NOMO-1 (cell line): ENCODE data around the gene NPY2R.

Experiments used
- DNase-seq, 2 experiments: peaks; one replicate each; lab custom pipeline; 2025; ENCODE audit not compliant: unreplicated experiment in 2 of 2; lab: John Stamatoyannopoulos, UW

Gene NPY2R

DNA sequence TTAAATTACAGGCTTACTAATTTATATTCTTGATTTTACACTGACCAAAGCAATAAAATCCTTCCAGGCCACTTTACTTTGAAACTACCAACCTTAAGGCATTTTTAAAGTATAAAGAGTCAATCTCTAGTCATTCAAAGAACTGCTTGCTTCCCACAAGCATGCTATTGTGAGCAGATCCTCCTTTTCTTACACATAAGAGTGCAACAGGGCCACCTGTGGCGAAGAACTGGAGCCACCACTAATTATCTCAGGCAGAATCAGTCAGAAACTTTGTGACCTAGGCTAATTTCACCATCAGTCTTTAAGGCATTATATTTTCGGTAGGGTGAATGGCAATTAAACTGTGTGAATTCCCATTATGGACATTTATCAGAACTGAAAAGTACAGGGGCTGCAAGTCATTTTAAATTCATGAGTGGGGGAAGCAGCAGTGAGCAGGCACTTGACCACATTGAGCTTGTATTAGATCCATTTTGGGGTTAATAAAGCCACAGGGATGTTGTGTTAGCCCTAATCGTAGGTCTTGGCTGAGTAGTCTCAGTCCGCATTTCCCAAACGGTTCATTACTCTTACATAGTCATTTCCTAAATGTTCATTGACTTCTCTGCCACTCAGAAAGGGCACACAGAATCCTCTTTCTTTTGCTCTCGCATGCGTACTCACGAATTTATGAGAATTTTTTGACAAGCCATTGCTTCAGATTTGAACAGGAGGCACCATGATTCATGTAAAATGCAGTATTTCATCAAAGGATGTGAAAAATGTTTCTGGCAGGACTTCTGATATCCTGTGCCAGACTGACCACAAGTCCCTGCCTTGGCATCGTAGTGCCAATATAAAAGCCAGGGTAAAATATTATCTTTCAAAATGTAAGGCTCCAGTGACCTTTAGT, 39.8 kb downstream of the NPY2R start:
- no peak for DNase-seq

DNA sequence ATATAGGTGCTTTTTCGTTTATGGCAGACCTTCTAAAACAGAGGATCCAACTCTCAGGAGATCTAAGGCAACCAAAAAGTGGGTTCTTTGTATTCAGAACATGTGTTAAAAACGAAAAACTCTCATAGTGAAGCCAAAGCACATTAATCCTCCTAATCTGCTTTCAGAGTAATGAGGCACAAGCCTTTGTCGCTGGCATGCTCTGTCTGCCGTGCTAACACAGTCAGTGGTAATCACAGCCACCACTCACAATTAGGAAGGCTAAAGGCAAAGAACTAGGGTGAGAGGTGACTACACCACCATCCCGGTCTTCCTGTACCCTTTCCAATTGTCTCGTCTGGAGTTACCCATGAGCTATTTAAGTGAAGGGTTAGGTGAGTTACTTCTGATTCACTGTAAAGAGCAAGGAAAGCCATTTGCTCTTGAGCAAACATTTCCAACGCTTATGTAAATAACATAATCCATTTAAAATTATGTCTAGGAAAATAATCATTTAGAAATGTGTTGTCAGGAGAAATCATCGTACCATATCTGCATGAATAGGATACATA, 40.7 kb downstream of the NPY2R start:
- no peak for DNase-seq

DNA sequence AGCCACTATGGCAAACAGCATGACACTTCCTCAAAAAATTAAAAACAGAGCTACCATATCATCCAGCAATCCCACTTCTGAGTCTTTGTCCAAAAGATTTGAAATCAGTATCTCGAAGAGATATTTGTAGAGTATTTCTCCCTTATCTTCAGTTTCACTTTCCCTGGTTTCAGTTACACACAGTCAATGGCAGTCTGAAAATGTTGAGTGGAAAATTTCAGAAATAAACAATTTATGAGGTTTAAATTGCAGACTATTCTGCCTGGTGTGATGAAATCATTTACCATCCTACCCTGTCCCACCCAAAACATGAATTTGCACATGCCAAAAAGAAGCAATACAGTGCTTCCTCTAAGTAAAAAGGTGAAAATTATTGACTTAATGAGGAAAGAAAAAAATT, 43.9 kb downstream of the NPY2R start:
- no peak for DNase-seq

DNA sequence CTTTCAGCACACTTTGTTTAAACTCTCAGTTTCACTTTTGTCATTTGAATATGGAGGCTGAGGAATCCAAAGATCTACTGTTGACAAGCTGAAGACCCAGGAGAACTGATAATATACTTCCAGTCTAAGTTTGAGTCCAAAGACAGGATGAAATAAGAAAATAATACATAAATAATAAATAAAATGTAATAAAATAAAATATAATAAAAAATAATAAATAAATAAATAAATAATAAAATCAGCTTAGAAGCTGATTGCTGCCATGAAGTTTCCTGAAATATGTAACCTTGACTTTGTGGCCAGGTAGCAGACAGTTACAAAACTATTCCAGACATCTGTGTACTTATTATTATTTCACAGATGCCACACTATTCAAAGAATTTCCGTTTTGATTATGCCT, 55.0 kb downstream of the NPY2R start:
- DNase-seq, result no peak

DNA sequence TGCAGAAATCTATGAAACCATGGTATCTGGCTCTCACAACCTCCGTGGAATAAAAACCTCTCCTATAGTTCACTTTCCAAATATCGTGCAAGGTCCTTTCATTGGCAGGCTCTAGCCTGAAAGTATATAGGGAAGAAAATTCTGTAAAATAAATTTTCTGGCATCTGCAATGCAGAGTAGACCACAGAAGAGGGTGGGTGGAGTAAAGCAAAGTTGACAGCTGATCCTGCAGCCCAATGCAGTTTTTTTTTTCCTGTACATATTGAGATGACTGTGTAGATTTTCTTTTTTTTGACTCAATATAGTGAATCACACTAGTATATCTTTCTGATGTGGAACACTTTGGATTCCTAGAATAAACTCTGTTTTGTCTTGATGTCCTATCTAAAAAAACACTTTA, 56.7 kb downstream of the NPY2R start:
- no peak for DNase-seq
